HG02870 (cell line): Measurements from ENCODE around the gene KRTAP16-1.

Source experiments
- ATAC-seq: cut with Tn5 transposase; IDR thresholded peaks from one replicate; pipeline ENCODE4 v1.9.1; 2021; ENCODE audit warnings: mild to moderate bottlenecking, moderate library complexity; ENCODE audit not compliant: unreplicated experiment

Gene KRTAP16-1

GRCh38 chr17:41331606-41332005 is 22.5 kb upstream of the KRTAP16-1 start:
- no peak for ATAC-seq

GRCh38 chr17:41329279-41329948 is 20.3 kb upstream of the KRTAP16-1 start:
- no peak for ATAC-seq

GRCh38 chr17:41328207-41328606 is 19.1 kb upstream of the KRTAP16-1 start:
- ATAC-seq = no peak

- ATAC-seq = no peak
Measured at GRCh38 chr17:41327411-41328120, 18.5 kb upstream of the KRTAP16-1 start.

- no peak for ATAC-seq
Measured at GRCh38 chr17:41326173-41327145, 17.4 kb upstream of the KRTAP16-1 start.

- no peak for ATAC-seq
Measured at GRCh38 chr17:41325611-41326010, 16.5 kb upstream of the KRTAP16-1 start.

- no peak for ATAC-seq
Measured at GRCh38 chr17:41325126-41325525, 16.0 kb upstream of the KRTAP16-1 start.

- ATAC-seq = no peak
Measured at GRCh38 chr17:41324180-41325075, 15.3 kb upstream of the KRTAP16-1 start.

- no peak for ATAC-seq
Measured at GRCh38 chr17:41322903-41323895, 14.1 kb upstream of the KRTAP16-1 start.

- ATAC-seq = no peak
Measured at GRCh38 chr17:41322094-41322902, 13.2 kb upstream of the KRTAP16-1 start.

- no peak for ATAC-seq
Measured at GRCh38 chr17:41318231-41318630, 9.1 kb upstream of the KRTAP16-1 start.

GRCh38 chr17:41315814-41316445 is 6.8 kb upstream of the KRTAP16-1 start:
- ATAC-seq = no peak

- ATAC-seq = no peak
Measured at GRCh38 chr17:41315204-41315794, 6.2 kb upstream of the KRTAP16-1 start, which contains the start of gene KRTAP17-1. TSS of gene KRTAP17-1 (minus strand) at chr17:41315710. CDS start at chr17:41315650, 60 bp downstream.

- ATAC-seq = no peak
Measured at GRCh38 chr17:41311111-41311510, 2.0 kb upstream of the KRTAP16-1 start.

- no peak for ATAC-seq
Measured at GRCh38 chr17:41308251-41308917, 725 bp downstream of the KRTAP16-1 start.

GRCh38 chr17:41307647-41308046 is 1.5 kb downstream of the KRTAP16-1 start:
- no peak for ATAC-seq

GRCh38 chr17:41304091-41304490 is 5.0 kb downstream of the KRTAP16-1 start:
- ATAC-seq = no peak
